H9 (cell line): ENCODE data around the gene ALDH1L1. TPM values are rescaled to one million over a fixed set of nuclear protein-coding genes. Genes with fewer than 3 reads are reported as not detected.
A peak's percentile ranks its signal among the peaks of the same experiment; 100 is the strongest.

Experiments
- DNase-seq: peaks from one replicate; pipeline ENCODE4 v3.0.0-alpha.2; 2017
- H2AFZ ChIP-seq: one replicate; pipeline ENCODE4 v1.6.1; 2013; ENCODE audit warnings: mild to moderate bottlenecking, low read length, control low read depth, moderate library complexity
- H2AK5ac ChIP-seq: 2 replicates; pipeline ENCODE4 v1.6.1; 2013; ENCODE audit warnings: low read length, control low read depth, mixed read lengths; ENCODE audit not compliant: insufficient read length
- H2BK120ac ChIP-seq: one replicate; pipeline ENCODE4 v1.6.1; 2013; ENCODE audit warnings: low read depth, mild to moderate bottlenecking, low read length, control low read depth, inconsistent platforms; ENCODE audit not compliant: poor library complexity, severe bottlenecking
- H2BK12ac ChIP-seq: 2 replicates; pipeline ENCODE4 v1.6.1; 2013; ENCODE audit warnings: low read length, control low read depth, mixed read lengths, low read depth; ENCODE audit not compliant: insufficient read length
- H2BK15ac ChIP-seq: 2 replicates; pipeline ENCODE4 v1.6.1; 2013; ENCODE audit warnings: low read depth, low read length, control low read depth
- H2BK20ac ChIP-seq: one replicate; pipeline ENCODE4 v1.6.1; 2013; ENCODE audit warnings: low read depth, mild to moderate bottlenecking, low read length, control low read depth, inconsistent platforms; ENCODE audit not compliant: poor library complexity, severe bottlenecking
- H2BK5ac ChIP-seq: 2 replicates; pipeline ENCODE4 v1.6.1; 2013; ENCODE audit warnings: low read length, control low read depth, mixed read lengths; ENCODE audit not compliant: insufficient read length
- H3K14ac ChIP-seq: 2 replicates; pipeline ENCODE4 v1.6.1; 2013; ENCODE audit warnings: low read length, control low read depth; ENCODE audit not compliant: insufficient read depth
- H3K18ac ChIP-seq: 2 replicates; pipeline ENCODE4 v1.6.1; 2013; ENCODE audit warnings: low read depth, mild to moderate bottlenecking, mixed read lengths, low read length, control low read depth; ENCODE audit not compliant: insufficient read length
- H3K23ac ChIP-seq: 2 replicates; pipeline ENCODE4 v1.6.1; 2013; ENCODE audit warnings: low read length, control low read depth, mixed read lengths, low read depth; ENCODE audit not compliant: insufficient read length
- H3K23me2 ChIP-seq: 2 replicates; pipeline ENCODE4 v1.6.1; 2013; ENCODE audit warnings: low read depth, mild to moderate bottlenecking, mixed read lengths, low read length, control low read depth; ENCODE audit not compliant: insufficient read length, poor library complexity, severe bottlenecking
- H3K27ac ChIP-seq: 2 replicates; pipeline ENCODE4 v1.5.1; 2013; ENCODE audit warnings: low read length, control low read depth, mixed read lengths, low read depth; ENCODE audit not compliant: insufficient read length
- H3K27me3 ChIP-seq: 2 replicates; pipeline ENCODE4 v1.6.1; 2013; ENCODE audit warnings: low read length, control low read depth, inconsistent platforms; ENCODE audit not compliant: insufficient read depth
- H3K4ac ChIP-seq: 2 replicates; pipeline ENCODE4 v1.6.1; 2013; ENCODE audit warnings: low read depth, mild to moderate bottlenecking, control low read depth, inconsistent platforms, low read length, moderate library complexity
- H3K4me1 ChIP-seq: 2 replicates; pipeline ENCODE4 v1.6.1; 2013; ENCODE audit warnings: low read length, control low read depth, inconsistent platforms; ENCODE audit not compliant: insufficient read depth
- H3K4me2 ChIP-seq: 2 replicates; pipeline ENCODE4 v1.6.1; 2013; ENCODE audit warnings: low read length, control low read depth, mixed read lengths; ENCODE audit not compliant: insufficient read length, insufficient read depth
- H3K56ac ChIP-seq: 2 replicates; pipeline ENCODE4 v1.6.1; 2013; ENCODE audit warnings: low read depth, mild to moderate bottlenecking, mixed read lengths, low read length, control low read depth; ENCODE audit not compliant: insufficient read length
- H3K79me1 ChIP-seq: 2 replicates; pipeline ENCODE4 v1.6.1; 2013; ENCODE audit warnings: low read depth, mild to moderate bottlenecking, moderate library complexity, low read length, control low read depth, inconsistent platforms; ENCODE audit not compliant: insufficient read depth, poor library complexity, severe bottlenecking
- H3K79me2 ChIP-seq: 2 replicates; pipeline ENCODE4 v1.6.1; 2013; ENCODE audit warnings: low read length, control low read depth, inconsistent platforms; ENCODE audit not compliant: insufficient read depth
- H3K9ac ChIP-seq: 2 replicates; pipeline ENCODE4 v1.6.1; 2013; ENCODE audit warnings: low read length, control low read depth, mixed read lengths; ENCODE audit not compliant: insufficient read length; ENCODE audit errors: extremely low read depth
- H3K9me3 ChIP-seq: one replicate; pipeline ENCODE4 v1.6.1; 2013; ENCODE audit warnings: low read depth, low read length, inconsistent platforms; ENCODE audit not compliant: control insufficient read depth
- H3T11ph ChIP-seq: one replicate; pipeline ENCODE4 v1.6.1; 2013; ENCODE audit warnings: mild to moderate bottlenecking, low read length, control low read depth, inconsistent platforms
- H4K20me1 ChIP-seq: one replicate; pipeline ENCODE4 v1.6.1; 2013; ENCODE audit not compliant: control insufficient read depth, insufficient read length, insufficient read depth
- H4K5ac ChIP-seq: 2 replicates; pipeline ENCODE4 v1.6.1; 2013; ENCODE audit warnings: low read depth, mild to moderate bottlenecking, mixed read lengths, low read length, control low read depth; ENCODE audit not compliant: insufficient read length
- H4K8ac ChIP-seq: replicated peaks from 2 replicates; pipeline ENCODE4 v1.6.1; 2013; ENCODE audit warnings: low read length, control low read depth, mixed read lengths, low read depth; ENCODE audit not compliant: insufficient read length
- H4K91ac ChIP-seq: 2 replicates; pipeline ENCODE4 v1.6.1; 2013; ENCODE audit warnings: low read depth, mild to moderate bottlenecking, moderate library complexity, mixed read lengths, low read length, control low read depth; ENCODE audit not compliant: insufficient read length
- H3K27ac Mint-ChIP-seq, 3 experiments: 2 replicates in 2 of 3; 3 replicates in 1 of 3; pipeline ENCODE4 v1.8.0; 2020 to 2021; ENCODE audit warnings: mixed read lengths in 3 of 3, mild to moderate bottlenecking in 1 of 3, moderate library complexity in 1 of 3
- H3K27me3 Mint-ChIP-seq: 2 replicates; pipeline ENCODE4 v1.8.0; 2021; ENCODE audit warnings: low read depth, mild to moderate bottlenecking, moderate library complexity, mixed read lengths
- H3K36me3 Mint-ChIP-seq, 3 experiments: 2 replicates in 2 of 3; 3 replicates in 1 of 3; pipeline ENCODE4 v1.8.0; 2020 to 2021; ENCODE audit warnings: low read depth in 3 of 3, mixed read lengths in 3 of 3; ENCODE audit not compliant: insufficient read depth in 1 of 3
- H3K4me1 Mint-ChIP-seq, 2 experiments: 2 replicates each; pipeline ENCODE4 v1.8.0; 2020; ENCODE audit warnings: mixed read lengths in 2 of 2
- H3K4me3 Mint-ChIP-seq, 2 experiments: 2 replicates in 1 of 2; 3 replicates in 1 of 2; pipeline ENCODE4 v1.8.0; 2020 to 2021; ENCODE audit warnings: mild to moderate bottlenecking in 2 of 2, mixed read lengths in 2 of 2, moderate library complexity in 1 of 2
- H3K9me3 Mint-ChIP-seq, 2 experiments: 2 replicates in 1 of 2; 3 replicates in 1 of 2; pipeline ENCODE4 v1.8.0; 2020; ENCODE audit warnings: mild to moderate bottlenecking in 2 of 2, mixed read lengths in 2 of 2, moderate library complexity in 1 of 2
- CTCF ChIP-seq: fragments of 200-600 bp; sonication (generic); conservative IDR thresholded peaks from 3 replicates; pipeline ENCODE4 v1.8.0; 2021; ENCODE audit warnings: antibody characterized with exemption, mild to moderate bottlenecking
- WGBS: extraction: QIAGEN DNeasy Blood & Tissue Kit; methylation state at CpG from one replicate; pipeline ENCODE4 v1.1.7; 2013; ENCODE audit warnings: missing lambda C conversion rate, low lambda C conversion rate, mixed read lengths; ENCODE audit not compliant: insufficient read length; ENCODE audit errors: extremely low coverage; 5-methylcytosine and 5-hydroxymethylcytosine counted together
- total RNA-seq: library from RNA; stranded (reverse); gene quantifications from 2 replicates; pipeline ENCODE4 v1.2.1, GENCODE V29; 2021

The ALDH1L1 gene
- total RNA-seq, 1 experiment from 2014 or later, result 0.90 TPM

DNA sequence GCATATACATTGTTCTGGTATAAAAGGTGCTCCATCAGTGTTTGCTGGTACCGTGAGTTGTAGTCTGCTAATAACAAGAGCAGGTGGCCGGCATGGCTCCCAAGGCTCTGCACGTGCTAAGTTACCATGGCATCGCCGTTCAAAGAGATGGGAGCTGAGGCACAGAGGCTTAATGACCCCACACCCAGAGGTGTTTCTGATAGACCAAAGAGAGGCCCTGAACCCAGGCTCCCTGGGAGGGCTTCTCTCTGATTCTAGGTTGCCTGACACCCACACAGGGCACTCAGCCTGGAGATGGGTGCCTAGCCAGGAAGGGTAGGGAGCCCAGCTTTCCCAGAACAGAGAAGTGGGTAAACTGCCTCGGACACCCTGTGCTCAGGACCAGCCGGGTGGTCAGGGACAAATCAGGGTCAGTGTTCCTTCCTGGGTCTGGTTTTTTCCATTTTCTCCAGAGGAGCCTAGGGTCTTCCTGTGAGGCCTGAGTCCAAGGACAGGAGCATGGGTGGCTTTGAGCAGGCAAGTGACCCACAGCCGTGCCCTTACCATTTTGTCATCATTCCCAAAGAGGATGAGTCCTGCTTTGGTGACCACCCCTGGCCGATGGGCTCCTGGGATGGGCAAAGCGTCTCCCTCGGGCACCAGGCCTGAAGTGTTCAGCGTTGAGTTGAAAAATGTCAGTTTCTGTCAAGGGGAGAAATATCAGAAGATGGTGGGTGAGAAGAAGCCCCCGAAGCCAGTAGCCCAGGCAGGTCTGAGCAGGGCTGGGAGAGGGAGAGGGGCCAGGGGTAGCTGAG lies 27.3 kb downstream of the ALDH1L1 start:
- no peaks in the 10 kb centered on the region for H4K20me1 ChIP-seq
- H3K79me1 ChIP-seq, result no peaks in the 10 kb centered on the region
- no peak overlapping the region for H2BK120ac ChIP-seq
- H3K14ac ChIP-seq, result no peak overlapping the region
- no peak overlapping the region for H3K27ac Mint-ChIP-seq
- H3K4me2 ChIP-seq, result no peak overlapping the region
- H3K23ac ChIP-seq, result no peak overlapping the region
- DNase-seq, result peak; percentile 15
- no peak overlapping the region for H2BK15ac ChIP-seq
- no peak overlapping the region for H2AFZ ChIP-seq
- H3K9me3 ChIP-seq, result no peaks in the 10 kb centered on the region
- no peak overlapping the region; a peak in 1 of 5 replicates for H3K4me3 Mint-ChIP-seq
- no peak overlapping the region for H3K18ac ChIP-seq
- no peak overlapping the region for H4K8ac ChIP-seq
- no peak overlapping the region for H3K56ac ChIP-seq
- no peaks in the 10 kb centered on the region for H3K27me3 ChIP-seq
- no peak overlapping the region for H2AK5ac ChIP-seq
- H3K36me3 Mint-ChIP-seq, result peaks cover 0 to 5% (median 2%) of the 10 kb centered on the region in 3 experiments; a peak in 1 of 7 replicates
- no peak overlapping the region for H2BK20ac ChIP-seq
- no peaks in the 10 kb centered on the region for H3K79me2 ChIP-seq
- H3K27me3 Mint-ChIP-seq, result peaks cover 9% of the 10 kb centered on the region
- TF ChIP-seq CTCF, result no peak
- no peak overlapping the region for H3K4ac ChIP-seq
- no peak overlapping the region for H2BK5ac ChIP-seq
- H3T11ph ChIP-seq, result no peak overlapping the region
- H3K9me3 Mint-ChIP-seq, result no peaks in the 10 kb centered on the region; a peak in 1 of 5 replicates
- no peak overlapping the region for H2BK12ac ChIP-seq
- no peaks in the 10 kb centered on the region for H3K4me1 ChIP-seq
- H3K4me1 Mint-ChIP-seq, result no peaks in the 10 kb centered on the region
- WGBS, result no CpG with 5 or more reads among the region's 13 CpGs
- H3K23me2 ChIP-seq, result no peaks in the 10 kb centered on the region
- H3K27ac ChIP-seq, result no peak overlapping the region
- no peak overlapping the region for H4K5ac ChIP-seq
- no peak overlapping the region for H3K9ac ChIP-seq
- no peak overlapping the region for H4K91ac ChIP-seq
